ENCODE measurements around the gene DST.

DST gene

DNA sequence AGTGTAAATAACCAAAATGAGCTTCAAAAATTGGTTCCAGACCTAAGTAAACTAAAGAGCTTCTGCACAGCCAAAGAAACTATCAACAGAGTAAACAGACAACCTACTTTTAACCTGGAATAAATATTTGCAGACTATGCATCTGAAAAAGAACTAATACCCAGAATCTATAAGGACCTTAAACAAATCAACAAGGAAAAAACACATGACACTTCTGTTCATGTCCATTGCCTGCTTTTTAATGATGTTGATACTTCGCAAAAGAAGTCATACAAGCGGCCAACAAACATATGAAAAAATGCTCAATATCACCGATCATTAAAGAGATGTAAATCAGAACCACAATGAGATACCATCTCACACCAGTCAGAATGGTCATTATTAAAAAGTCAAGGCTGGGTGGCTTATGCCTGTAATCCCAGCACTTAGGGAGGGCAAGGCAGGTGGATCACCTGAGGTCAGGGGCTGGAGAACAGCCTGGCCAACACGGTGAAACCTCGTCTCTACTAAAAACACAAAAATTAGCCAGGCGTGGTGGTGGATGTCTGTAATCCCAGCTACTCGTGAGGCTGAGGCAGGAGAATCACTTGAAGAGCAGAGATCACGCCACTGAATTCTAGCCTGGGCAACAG is 42.5 kb upstream of the DST start:
- Histone ChIP-seq H3K4me3 (ENCODE audit: low read depth, low read length) (no peak overlapping the region), H3K4me1 (ENCODE audit: control insufficient read depth, insufficient read depth, low read length, unreplicated experiment) (peaks cover 69% of the 10 kb centered on the region), H3K36me3 (ENCODE audit: insufficient read depth, low read length) (peaks cover 28% of the 10 kb centered on the region; the same call in 1 of the 2 replicates), H3K79me2 (ENCODE audit: control insufficient read depth, insufficient read depth, low read length, unreplicated experiment) (peaks cover 93% of the 10 kb centered on the region), H2AFZ (ENCODE audit: low read length, unreplicated experiment) (no peak overlapping the region), H3K27me3 (ENCODE audit: insufficient read depth, low read length) (no peaks in the 10 kb centered on the region), H3K27ac (ENCODE audit: low read depth, low read length) (no peak overlapping the region)

DNA sequence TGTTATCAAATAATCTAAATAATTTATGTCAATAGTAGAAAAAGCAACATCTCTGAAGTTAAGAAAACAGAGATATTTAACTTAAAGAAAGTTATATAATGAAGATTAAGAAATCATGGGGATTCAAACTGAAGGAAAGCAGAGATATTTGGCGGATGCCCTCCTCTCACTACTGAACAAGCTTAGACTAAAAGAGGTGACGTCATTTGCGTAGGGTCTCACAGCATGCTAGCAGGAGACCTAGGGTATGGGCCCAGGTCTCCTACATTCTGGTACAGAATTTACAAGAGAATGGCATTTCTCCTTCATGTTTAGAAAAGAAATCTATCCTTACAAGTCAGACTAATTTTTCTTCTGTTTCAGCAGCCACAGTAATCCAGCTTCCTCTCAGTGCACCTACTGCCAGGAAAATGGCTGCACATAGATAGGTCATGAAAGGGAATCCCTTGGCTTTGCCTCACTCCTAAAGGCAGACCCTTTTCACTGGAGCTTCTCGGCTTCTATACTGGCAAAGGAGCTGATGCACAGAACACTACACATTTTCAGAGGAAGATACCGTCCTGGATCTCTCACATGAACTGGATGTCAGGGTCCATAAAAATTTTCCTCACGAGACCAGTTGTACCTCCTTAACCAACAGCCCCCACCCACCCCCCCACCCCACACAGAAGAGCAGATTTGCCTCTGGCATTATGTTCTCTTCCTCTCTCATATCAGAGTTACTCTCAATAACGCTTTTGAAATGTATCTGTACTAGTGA is 41.8 kb upstream of the DST start:
- Histone ChIP-seq H3K27me3 (ENCODE audit: insufficient read depth, low read length) (no peaks in the 10 kb centered on the region), H3K4me3 (ENCODE audit: low read depth, low read length) (peak overlapping the region; percentile 25; the same call in 1 of the 2 replicates), H3K4me1 (ENCODE audit: control insufficient read depth, insufficient read depth, low read length, unreplicated experiment) (peaks cover 62% of the 10 kb centered on the region), H3K27ac (ENCODE audit: low read depth, low read length) (peak overlapping the region; percentile 84), H3K36me3 (ENCODE audit: insufficient read depth, low read length) (peaks cover 28% of the 10 kb centered on the region; the same call in 1 of the 2 replicates), H3K79me2 (ENCODE audit: control insufficient read depth, insufficient read depth, low read length, unreplicated experiment) (peaks cover 88% of the 10 kb centered on the region), H2AFZ (ENCODE audit: low read length, unreplicated experiment) (no peak overlapping the region)

DNA sequence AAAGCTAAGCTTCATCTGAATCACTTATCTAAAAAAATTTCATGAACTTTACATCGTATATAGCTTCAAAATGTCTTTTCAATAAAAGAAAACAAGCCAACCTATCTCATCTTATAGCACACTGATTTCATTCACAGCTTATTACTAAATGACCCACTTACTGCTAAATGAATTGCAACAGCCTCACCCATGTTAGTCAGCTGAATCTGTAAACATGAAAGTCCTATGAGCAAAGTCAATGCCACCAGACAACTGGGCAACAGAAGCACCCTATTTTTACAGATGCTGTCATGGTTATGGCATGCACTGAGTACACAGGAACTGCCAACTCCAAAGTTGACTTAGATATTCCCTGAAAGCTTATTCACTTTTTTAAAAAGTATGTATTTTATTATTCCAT is 41.2 kb upstream of the DST start:
- Histone ChIP-seq H3K79me2 (ENCODE audit: control insufficient read depth, insufficient read depth, low read length, unreplicated experiment) (peaks cover 87% of the 10 kb centered on the region), H3K36me3 (ENCODE audit: insufficient read depth, low read length) (peaks cover 28% of the 10 kb centered on the region; the same call in 1 of the 2 replicates), H2AFZ (ENCODE audit: low read length, unreplicated experiment) (no peak overlapping the region), H3K4me3 (ENCODE audit: low read depth, low read length) (peak overlapping the region; percentile 19; the same call in 1 of the 2 replicates), H3K4me1 (ENCODE audit: control insufficient read depth, insufficient read depth, low read length, unreplicated experiment) (peaks cover 55% of the 10 kb centered on the region), H3K27ac (ENCODE audit: low read depth, low read length) (peak overlapping the region; percentile 61), H3K27me3 (ENCODE audit: insufficient read depth, low read length) (no peaks in the 10 kb centered on the region)

DNA sequence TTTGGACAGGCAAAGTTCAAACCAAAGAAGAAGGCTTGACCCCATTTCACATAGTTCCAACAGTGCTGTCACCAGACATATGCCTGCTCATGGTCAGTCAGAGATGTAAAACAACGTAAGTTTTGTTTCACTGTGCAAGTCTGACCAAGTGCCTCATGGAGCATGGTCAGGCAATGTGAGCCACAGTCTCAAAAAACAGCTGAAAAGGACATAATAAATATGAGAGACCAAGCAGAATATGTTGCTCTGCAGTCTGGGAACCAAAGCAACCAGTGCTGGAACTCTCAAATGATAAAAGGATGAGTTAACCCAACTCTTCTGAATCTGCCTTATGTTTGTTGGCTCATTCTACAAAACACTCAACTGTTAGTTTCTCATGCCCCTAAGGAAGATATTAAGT is 39.9 kb upstream of the DST start:
- no peaks in the 10 kb centered on the region for H3K27me3 ChIP-seq (ENCODE audit: insufficient read depth, low read length)
- H3K79me2 ChIP-seq (ENCODE audit: control insufficient read depth, insufficient read depth, low read length, unreplicated experiment), result peaks cover 86% of the 10 kb centered on the region
- peaks cover 23% of the 10 kb centered on the region; the same call in 1 of the 2 replicates for H3K36me3 ChIP-seq (ENCODE audit: insufficient read depth, low read length)
- no peak overlapping the region for H3K4me3 ChIP-seq (ENCODE audit: low read depth, low read length)
- peaks cover 50% of the 10 kb centered on the region for H3K4me1 ChIP-seq (ENCODE audit: control insufficient read depth, insufficient read depth, low read length, unreplicated experiment)
- H2AFZ ChIP-seq (ENCODE audit: low read length, unreplicated experiment), result no peak overlapping the region
- H3K27ac ChIP-seq (ENCODE audit: low read depth, low read length), result no peak overlapping the region

DNA sequence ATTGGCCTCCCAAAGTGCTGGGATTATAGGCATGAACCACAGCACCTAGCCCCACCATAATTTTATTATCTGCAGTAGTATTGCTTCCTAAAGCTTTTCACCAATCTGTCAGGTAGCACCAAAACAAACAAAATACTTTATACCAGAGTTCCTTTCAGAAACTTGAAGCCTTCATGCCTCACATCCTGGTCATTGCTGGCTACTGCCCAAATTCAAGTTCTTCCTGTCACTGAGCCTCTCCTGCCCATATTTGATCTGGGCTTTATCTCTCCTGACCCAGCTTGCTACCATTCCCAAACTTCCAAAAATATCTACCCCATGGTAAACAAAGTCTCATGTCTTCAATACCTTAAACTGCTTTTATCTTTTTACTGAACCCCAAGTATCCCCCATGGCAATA is 34.9 kb upstream of the DST start:
- Histone ChIP-seq H3K4me1 (ENCODE audit: control insufficient read depth, insufficient read depth, low read length, unreplicated experiment) (peaks cover 14% of the 10 kb centered on the region), H2AFZ (ENCODE audit: low read length, unreplicated experiment) (no peak overlapping the region), H3K27ac (ENCODE audit: low read depth, low read length) (no peak overlapping the region), H3K4me3 (ENCODE audit: low read depth, low read length) (no peak overlapping the region), H3K36me3 (ENCODE audit: insufficient read depth, low read length) (peaks cover 8% of the 10 kb centered on the region; the same call in 1 of the 2 replicates), H3K79me2 (ENCODE audit: control insufficient read depth, insufficient read depth, low read length, unreplicated experiment) (peaks cover 82% of the 10 kb centered on the region), H3K27me3 (ENCODE audit: insufficient read depth, low read length) (no peaks in the 10 kb centered on the region)

DNA sequence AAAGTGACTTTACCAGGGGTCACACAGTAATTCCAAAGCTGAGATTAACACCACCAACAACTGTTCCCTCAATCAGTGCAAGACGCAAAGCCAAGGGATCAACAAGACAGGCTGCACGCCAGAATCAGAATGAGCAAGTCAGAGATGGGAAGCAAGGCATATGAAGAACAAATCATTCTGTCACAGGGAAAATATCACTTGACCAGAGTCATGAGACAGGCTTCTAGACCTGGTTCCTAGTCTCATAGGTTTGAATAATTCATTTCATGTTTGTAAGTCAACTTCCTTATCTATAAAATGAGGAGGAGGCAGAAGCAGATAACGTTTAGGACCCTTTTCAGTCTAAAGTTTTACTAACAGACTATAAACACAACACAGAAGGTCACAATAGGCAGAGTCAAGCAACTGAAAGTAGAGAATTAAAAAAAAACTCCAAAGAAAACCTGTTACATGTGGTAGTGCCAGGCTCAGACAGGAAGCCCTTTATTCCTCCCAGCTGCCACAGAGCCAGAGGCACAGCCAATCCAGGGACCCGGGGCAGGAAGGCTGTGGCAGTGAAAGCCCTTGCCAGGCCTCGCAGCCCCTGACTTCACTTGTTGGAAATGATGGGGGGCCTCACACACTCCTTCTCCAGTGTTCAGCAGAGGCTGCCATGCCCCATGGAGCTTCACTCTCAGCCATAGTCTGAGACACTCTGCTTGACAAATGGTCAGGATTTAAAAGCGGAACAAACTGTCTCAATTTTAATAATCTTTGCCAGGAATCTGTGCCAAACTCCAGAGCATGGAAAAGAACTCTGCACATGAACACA is 29.2 kb upstream of the DST start:
- Histone ChIP-seq H3K36me3 (ENCODE audit: insufficient read depth, low read length) (peaks cover 8% of the 10 kb centered on the region; the same call in 1 of the 2 replicates), H3K27ac (ENCODE audit: low read depth, low read length) (no peak overlapping the region; the same call in 1 of the 2 replicates), H3K27me3 (ENCODE audit: insufficient read depth, low read length) (no peaks in the 10 kb centered on the region), H3K79me2 (ENCODE audit: control insufficient read depth, insufficient read depth, low read length, unreplicated experiment) (peaks cover 68% of the 10 kb centered on the region), H3K4me3 (ENCODE audit: low read depth, low read length) (no peak overlapping the region), H2AFZ (ENCODE audit: low read length, unreplicated experiment) (no peak overlapping the region), H3K4me1 (ENCODE audit: control insufficient read depth, insufficient read depth, low read length, unreplicated experiment) (peaks cover 31% of the 10 kb centered on the region)

DNA sequence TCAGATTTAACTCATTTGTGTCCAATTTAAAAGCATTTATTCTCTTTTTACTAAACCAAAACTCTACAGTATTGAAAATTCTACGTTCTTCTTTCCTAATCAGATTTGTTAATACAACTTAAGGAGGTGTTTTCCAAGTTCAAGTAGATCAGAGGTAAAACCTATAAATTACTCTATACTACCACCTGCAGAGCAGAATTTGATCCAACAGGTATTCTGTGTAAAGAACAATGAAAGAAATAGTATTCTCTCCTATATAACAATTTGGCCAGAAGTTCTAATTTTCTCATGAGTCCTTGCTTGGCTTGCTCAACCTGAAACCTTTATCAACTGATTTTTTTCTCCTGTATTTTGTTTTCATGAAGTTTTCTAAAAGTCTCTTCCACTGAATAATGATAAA is 28.5 kb upstream of the DST start:
- Histone ChIP-seq H3K79me2 (ENCODE audit: control insufficient read depth, insufficient read depth, low read length, unreplicated experiment) (peaks cover 61% of the 10 kb centered on the region), H3K27me3 (ENCODE audit: insufficient read depth, low read length) (no peaks in the 10 kb centered on the region), H3K4me3 (ENCODE audit: low read depth, low read length) (no peak overlapping the region), H3K27ac (ENCODE audit: low read depth, low read length) (no peak overlapping the region), H3K4me1 (ENCODE audit: control insufficient read depth, insufficient read depth, low read length, unreplicated experiment) (peaks cover 31% of the 10 kb centered on the region), H3K36me3 (ENCODE audit: insufficient read depth, low read length) (0 out of 2 replicates have a peak, but pooled peaks cover 4% of the 10 kb centered on the region), H2AFZ (ENCODE audit: low read length, unreplicated experiment) (no peak overlapping the region)

DNA sequence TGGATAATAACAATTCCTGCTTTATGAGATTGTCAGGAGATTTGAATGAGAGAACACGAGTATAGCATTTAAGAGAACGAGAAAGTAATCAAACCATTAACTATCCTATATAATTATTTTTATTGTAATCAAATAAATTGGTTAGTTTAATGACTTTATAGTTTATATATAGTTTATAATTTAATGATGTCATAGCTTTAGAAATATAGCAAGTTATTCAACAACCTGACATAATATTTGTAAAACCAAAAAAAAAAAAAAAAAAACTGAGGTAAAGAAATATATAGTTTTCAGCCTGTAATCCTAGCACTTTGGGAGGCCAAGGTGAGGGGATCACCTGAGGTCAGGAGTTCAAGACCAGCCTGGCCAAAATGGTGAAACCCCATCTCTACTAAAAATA is 26.4 kb upstream of the DST start:
- peaks cover 34% of the 10 kb centered on the region for H3K4me1 ChIP-seq (ENCODE audit: control insufficient read depth, insufficient read depth, low read length, unreplicated experiment)
- H3K4me3 ChIP-seq (ENCODE audit: low read depth, low read length), result no peak overlapping the region
- H3K27me3 ChIP-seq (ENCODE audit: insufficient read depth, low read length), result no peaks in the 10 kb centered on the region
- 0 out of 2 replicates have a peak, but pooled peaks cover 4% of the 10 kb centered on the region for H3K36me3 ChIP-seq (ENCODE audit: insufficient read depth, low read length)
- no peak overlapping the region for H3K27ac ChIP-seq (ENCODE audit: low read depth, low read length)
- no peak overlapping the region for H2AFZ ChIP-seq (ENCODE audit: low read length, unreplicated experiment)
- peaks cover 54% of the 10 kb centered on the region for H3K79me2 ChIP-seq (ENCODE audit: control insufficient read depth, insufficient read depth, low read length, unreplicated experiment)

DNA sequence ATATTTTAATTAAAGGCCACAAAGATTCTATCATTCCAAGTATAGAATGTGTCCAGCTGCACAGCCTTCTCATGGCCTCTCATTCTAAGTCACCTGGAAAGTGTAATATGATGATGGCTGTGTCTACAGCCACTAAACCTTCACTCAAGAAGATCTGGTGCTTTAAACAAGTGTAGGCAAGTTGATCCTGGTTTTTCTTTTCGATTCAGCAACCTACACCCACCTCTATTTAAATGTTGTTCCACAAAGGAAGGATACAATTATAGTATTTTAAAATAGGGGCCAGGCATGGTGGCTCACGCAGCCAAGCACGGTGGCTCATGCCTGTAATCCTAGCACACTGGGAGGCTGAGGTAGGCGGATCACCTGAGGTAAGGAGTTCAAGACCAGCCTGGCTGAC is 25.5 kb upstream of the DST start:
- H3K27ac ChIP-seq (ENCODE audit: low read depth, low read length), result no peak overlapping the region

DNA sequence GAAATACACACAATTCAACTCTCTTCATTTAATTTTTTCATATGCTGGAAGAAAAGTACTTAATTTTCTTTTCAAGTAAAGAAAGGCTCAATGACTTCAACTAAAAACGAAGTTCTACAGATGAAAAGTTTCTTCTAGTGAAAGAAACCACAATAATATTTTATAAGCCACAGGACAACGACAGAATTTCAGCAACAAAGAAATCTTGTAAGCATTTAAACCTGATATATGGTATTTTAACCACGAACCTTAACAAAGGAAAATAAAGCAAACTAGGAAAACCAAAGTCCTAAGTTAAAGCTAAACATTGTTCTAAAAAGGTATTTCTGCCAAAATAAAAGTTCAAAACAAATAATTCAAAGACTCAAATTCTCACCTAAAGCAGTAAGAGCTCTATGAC is 24.6 kb upstream of the DST start:
- Histone ChIP-seq H3K36me3 (ENCODE audit: insufficient read depth, low read length) (0 out of 2 replicates have a peak, but pooled peaks cover 4% of the 10 kb centered on the region), H3K27ac (ENCODE audit: low read depth, low read length) (no peak overlapping the region), H3K27me3 (ENCODE audit: insufficient read depth, low read length) (no peaks in the 10 kb centered on the region), H3K4me1 (ENCODE audit: control insufficient read depth, insufficient read depth, low read length, unreplicated experiment) (peaks cover 30% of the 10 kb centered on the region), H2AFZ (ENCODE audit: low read length, unreplicated experiment) (no peak overlapping the region), H3K79me2 (ENCODE audit: control insufficient read depth, insufficient read depth, low read length, unreplicated experiment) (peaks cover 41% of the 10 kb centered on the region), H3K4me3 (ENCODE audit: low read depth, low read length) (no peak overlapping the region)

More for the DNA sequence above, 25.5 kb upstream of the DST start:
- peaks cover 34% of the 10 kb centered on the region for H3K4me1 ChIP-seq (ENCODE audit: control insufficient read depth, insufficient read depth, low read length, unreplicated experiment)
- H3K79me2 ChIP-seq (ENCODE audit: control insufficient read depth, insufficient read depth, low read length, unreplicated experiment), result peaks cover 48% of the 10 kb centered on the region
- 0 out of 2 replicates have a peak, but pooled peaks cover 4% of the 10 kb centered on the region for H3K36me3 ChIP-seq (ENCODE audit: insufficient read depth, low read length)
- H3K4me3 ChIP-seq (ENCODE audit: low read depth, low read length), result no peak overlapping the region
- no peak overlapping the region for H2AFZ ChIP-seq (ENCODE audit: low read length, unreplicated experiment)
- no peaks in the 10 kb centered on the region for H3K27me3 ChIP-seq (ENCODE audit: insufficient read depth, low read length)

Measured in ACC112 (cell line).